ENCODE data around the gene MINDY4.

MINDY4 gene

GRCh38 chr7:30915005-30915601 lies 143.9 kb downstream of the MINDY4 start:
- DNase-seq (ENCODE audit: low read depth in 2 of 2): no peak

DNA sequence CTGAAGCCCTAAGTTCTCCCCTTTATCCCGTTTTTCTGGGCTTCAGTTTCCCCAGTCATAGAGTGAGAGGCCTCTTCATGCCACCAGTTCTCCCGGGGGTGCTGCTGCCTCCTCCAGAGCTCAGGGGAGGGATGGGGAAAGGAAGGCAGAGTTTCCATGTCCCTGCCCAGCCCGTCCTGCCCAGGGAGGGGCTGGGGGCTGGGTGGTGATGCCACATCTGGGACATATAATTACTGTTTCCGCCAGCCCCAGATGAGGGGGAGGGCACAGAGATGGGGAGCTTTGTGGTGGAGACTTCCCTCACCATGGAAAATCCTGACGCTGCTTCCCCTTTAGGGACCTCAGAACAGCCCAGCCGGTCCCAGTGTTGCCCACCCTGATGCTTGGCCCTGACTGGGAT lies 144.5 kb downstream of the MINDY4 start:
- no peak for DNase-seq (ENCODE audit: low read depth in 2 of 2)

- no peak for DNase-seq (ENCODE audit: low read depth in 2 of 2)
Observed at GRCh38 chr7:30916255-30916654, 145.0 kb downstream of the MINDY4 start.

GRCh38 chr7:30916767-30917166 lies 145.6 kb downstream of the MINDY4 start:
- DNase-seq (ENCODE audit: low read depth in 2 of 2): no peak

- no peak for DNase-seq (ENCODE audit: low read depth in 2 of 2)
Observed at GRCh38 chr7:30917216-30917893, 146.1 kb downstream of the MINDY4 start.

DNA sequence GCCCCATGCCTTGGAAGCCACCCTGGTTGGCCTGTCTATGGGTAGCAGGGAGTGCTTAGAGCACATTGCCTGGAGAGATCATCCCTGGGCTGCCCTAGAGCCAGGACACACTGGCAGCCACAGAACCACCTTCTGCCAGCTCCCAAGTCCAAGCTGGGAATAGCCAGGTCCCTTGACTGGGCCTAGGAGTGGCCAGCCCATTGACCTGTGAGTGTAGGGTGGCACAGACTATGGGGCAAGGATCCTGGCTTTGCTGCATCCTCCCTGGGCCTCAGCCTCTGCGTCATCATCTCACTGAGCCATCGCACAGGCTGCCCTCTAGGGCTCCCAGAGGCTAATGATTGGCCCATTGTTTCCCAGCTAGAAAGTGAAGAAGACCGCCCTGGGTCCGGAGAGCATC lies 147.5 kb downstream of the MINDY4 start:
- DNase-seq (ENCODE audit: low read depth in 2 of 2): no peak

DNA sequence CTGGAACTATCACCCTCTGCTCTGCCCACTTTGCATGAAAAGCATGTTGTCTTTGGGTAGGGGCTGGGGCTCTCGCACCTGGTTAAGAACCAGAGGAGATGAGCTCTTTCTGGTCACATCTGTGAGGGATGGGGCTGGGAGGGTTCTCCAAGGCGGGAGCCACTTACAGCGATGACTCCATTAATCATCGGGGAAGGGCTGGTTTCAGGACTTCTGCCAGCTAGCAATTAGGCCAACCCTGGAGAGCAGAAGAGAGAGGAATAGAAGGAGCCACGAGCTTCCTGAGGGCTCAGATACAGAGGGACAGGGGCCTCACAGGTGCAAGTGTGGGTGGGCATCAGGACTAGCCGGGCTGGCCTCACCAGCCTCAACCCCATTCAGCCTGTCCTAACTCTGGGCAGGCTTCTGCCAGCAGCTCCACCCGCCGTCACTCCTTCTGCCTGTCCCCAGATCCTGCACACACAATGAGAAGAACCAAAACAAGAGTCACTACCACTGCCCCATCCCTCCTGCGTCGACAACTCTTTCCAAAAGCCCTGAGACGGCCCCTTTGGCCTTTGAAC lies 148.9 kb downstream of the MINDY4 start:
- no peak for DNase-seq (ENCODE audit: low read depth in 2 of 2)

- no peak for DNase-seq (ENCODE audit: low read depth in 2 of 2)
Observed at GRCh38 chr7:30920584-30921539, 149.6 kb downstream of the MINDY4 start.

DNA sequence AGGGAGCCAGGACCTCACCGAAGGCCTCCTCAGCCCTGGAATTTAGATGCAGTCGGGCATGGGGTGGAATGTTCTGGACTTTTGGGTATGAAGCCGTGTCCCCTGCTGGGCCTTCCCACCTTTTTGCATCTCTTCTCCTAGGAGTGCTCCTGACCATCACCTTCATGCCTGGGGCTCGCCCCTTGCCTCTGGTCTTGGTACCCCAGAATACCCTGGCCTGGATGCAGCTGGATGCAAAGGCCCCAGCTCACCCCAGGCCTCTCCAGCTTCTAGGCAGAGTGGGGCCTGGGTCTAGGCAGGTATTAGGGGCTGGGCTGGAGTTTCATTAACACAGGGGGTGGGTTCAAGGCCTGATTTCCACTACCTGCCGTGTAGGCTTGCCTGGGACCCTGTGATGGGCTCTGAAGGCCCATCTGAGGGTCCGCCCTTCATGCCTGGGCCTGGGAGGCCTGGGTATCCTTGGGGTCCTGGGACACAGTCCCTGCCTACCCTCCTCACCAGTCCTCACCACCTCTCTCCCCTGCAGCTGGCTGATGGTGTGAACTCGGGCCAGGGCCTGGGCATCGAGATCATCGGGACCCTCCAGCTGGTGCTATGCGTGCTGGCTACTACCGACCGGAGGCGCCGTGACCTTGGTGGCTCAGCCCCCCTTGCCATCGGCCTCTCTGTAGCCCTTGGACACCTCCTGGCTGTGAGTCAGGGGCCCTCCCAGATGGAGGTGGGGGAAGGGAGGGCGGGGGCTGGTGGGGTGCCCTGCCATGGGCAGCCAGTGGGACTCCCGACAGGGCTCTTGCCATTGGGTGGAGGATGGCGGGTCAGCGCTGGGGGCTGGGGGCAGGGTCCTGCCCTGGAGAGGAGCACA lies 150.6 kb downstream of the MINDY4 start:
- no peak for DNase-seq (ENCODE audit: low read depth in 2 of 2)

GRCh38 chr7:30922596-30922995 lies 151.4 kb downstream of the MINDY4 start:
- no peak for DNase-seq (ENCODE audit: low read depth in 2 of 2)

DNA sequence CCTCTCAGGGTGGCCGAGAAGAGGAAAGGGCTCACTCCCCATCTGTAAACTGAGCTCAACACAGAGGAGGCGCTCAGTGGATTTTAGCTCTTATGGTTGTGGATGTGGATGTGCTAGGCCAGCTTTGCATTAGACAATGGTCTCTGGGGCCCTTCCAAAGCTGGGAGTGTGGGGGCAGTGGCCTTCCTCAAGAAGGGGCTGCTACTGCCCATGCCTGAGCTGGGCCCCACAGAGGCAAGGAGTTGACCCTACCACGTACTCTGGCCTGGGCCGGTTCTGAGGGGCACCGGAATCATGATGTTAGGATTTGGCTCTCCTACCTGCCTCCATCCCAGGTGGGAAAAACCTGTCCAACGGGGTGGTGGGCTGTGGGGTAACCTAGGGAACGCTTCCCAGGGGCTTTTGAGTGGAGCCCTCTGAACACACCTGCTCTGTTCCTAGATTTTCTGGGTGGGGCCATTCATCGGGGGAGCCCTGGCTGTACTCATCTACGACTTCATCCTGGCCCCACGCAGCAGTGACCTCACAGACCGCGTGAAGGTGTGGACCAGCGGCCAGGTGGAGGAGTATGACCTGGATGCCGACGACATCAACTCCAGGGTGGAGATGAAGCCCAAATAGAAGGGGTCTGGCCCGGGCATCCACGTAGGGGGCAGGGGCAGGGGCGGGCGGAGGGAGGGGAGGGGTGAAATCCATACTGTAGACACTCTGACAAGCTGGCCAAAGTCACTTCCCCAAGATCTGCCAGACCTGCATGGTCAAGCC lies 152.0 kb downstream of the MINDY4 start:
- DNase-seq (ENCODE audit: low read depth in 2 of 2): no peak

- DNase-seq (ENCODE audit: low read depth in 2 of 2): no peak
Observed at GRCh38 chr7:30923774-30924413, 152.7 kb downstream of the MINDY4 start.

- no peak for DNase-seq (ENCODE audit: low read depth in 2 of 2)
Observed at GRCh38 chr7:30924624-30925023, 153.4 kb downstream of the MINDY4 start.

- no peak for DNase-seq (ENCODE audit: low read depth in 2 of 2)
Observed at GRCh38 chr7:30925117-30925516, 153.9 kb downstream of the MINDY4 start.

- DNase-seq (ENCODE audit: low read depth in 2 of 2): no peak
Observed at GRCh38 chr7:30925913-30926312, 154.7 kb downstream of the MINDY4 start.

DNA sequence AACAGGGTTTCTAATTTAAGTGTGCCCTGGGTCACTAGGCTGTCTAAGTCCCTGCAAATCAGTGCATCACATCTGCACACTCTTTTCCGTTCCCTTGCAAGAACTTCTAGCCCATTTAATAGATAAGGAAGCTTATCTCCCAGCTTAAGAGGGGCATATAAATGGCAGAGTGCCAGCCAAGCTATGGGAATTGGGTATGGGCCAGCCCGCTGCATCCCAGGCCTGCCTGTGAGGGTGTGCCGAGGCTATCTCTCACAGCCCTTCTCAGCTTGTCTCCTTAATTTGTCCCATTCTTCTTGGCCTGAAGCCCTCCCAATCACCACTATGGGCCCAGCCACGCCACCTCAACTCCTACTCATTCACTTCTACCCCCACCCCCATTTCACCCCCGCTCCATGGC lies 155.1 kb downstream of the MINDY4 start:
- no peak for DNase-seq (ENCODE audit: low read depth in 2 of 2)

DNA sequence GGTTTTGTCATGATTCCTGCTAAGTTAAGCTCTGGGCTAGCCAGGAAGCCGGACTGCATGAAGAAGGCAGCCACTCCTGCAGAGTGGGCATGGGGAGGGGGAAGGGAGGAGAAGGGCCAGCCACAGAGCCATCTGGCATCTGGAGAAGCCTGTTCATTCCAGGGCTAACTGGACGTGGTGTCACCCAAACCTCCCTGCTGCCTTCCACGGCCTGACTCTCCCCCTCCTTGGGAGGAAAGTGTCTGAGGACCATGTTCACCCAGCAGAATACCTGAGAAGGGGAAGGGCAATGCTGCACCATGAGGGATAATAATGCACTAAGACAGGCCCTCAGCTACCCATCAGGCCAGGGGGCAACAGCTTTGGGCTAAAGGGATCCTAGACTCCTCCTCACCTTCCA lies 155.8 kb downstream of the MINDY4 start:
- DNase-seq (ENCODE audit: low read depth in 2 of 2): no peak

DNA sequence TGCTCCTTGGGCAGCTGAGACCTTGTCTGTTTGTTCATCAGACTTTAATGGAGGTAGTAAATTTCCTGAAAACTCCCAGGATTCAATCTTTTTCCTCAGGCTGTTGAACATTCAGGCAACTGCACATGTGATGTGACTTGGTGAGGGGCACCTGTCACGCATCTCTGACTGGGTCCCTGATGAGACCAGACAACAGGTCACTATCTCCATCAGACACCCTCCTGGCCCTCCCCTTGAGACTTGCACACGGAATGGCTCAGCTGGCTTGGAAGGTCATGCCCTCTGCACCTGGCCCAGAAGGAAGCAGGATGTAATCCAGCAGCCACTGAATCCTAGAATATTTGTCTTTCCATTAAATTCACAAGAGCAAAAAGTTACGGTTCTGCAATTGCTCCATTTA lies 156.3 kb downstream of the MINDY4 start:
- DNase-seq (ENCODE audit: low read depth in 2 of 2): no peak

DNA sequence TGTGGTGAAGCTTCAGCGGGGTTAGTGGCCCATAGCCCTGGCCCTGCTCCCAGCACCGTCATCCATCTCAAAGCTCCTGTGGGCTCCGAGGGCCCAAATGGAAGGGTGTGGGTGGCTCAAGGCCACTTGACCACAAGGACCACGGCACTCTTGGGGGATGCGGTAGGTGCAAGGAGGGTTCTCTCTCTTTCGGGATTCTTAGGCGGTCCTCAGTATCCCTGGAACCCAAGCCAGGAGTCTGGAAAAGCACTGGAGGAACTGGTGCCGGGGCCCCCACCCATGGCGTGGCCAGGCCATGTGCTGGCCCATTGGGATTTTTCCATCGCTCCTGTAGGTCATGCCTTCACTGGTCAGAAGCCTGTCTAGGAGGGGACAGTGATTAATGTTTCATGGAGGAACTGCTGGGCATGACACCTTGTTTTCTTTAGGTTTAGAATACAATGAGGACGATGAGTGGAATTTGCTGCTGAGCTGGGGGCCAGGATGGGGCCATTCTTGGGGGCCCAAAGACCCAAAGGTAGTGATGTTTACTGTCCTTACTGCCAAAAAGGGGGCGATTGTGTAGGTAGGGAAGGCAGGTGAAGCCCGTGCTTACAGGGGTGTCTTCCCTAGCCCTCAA lies 157.1 kb downstream of the MINDY4 start:
- no peak for DNase-seq (ENCODE audit: low read depth in 2 of 2)

DNA sequence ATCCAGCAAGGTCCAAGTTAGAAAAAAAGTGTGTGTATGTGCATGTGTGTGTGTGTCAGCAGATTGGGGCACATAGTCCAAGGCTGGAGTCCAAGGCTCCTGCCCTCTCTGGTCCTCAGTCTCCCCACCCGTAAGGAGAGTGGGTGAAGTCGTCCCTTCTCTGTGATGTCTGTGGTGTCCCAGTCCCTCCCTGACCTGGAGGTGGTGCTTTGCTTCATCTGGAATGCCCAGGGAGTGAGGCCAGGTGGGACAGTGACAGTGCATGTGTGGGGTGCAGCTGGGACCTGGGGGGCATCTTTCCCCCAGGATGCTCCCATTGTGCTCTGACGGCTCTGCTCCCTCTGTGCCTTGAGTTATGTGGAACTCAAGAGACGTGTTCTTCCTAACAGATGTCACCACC lies 158.5 kb downstream of the MINDY4 start:
- DNase-seq (ENCODE audit: low read depth in 2 of 2): no peak
